Hepatocyte (in vitro differentiated cells): ENCODE data around the gene LYRM4. TPM values are rescaled to one million over a fixed set of nuclear protein-coding genes. Genes with fewer than 3 reads are reported as not detected.

Experiments used
- DNase-seq: peaks from one replicate; pipeline ENCODE4 v3.0.0-alpha.2; 2016; ENCODE audit warnings: low spot score
- H2AFZ ChIP-seq: fragments of 200-600 bp; sonication (generic); 2 replicates; pipeline ENCODE4 v1.6.0; 2016; ENCODE audit warnings: antibody characterized with exemption, mild to moderate bottlenecking
- H3K27ac ChIP-seq: fragments of 200-600 bp; sonication (generic); 2 replicates; pipeline ENCODE4 v1.5.1; 2016; ENCODE audit warnings: mild to moderate bottlenecking
- H3K27me3 ChIP-seq: fragments of 200-600 bp; sonication (generic); 2 replicates; pipeline ENCODE4 v1.6.1; 2016
- H3K36me3 ChIP-seq: fragments of 200-600 bp; sonication (generic); replicated peaks from 2 replicates; pipeline ENCODE4 v1.5.1; 2016; ENCODE audit warnings: low read depth; ENCODE audit not compliant: insufficient read depth
- H3K4me1 ChIP-seq: fragments of 200-600 bp; sonication (generic); 2 replicates; pipeline ENCODE4 v1.5.1; 2016; ENCODE audit warnings: mild to moderate bottlenecking, moderate library complexity; ENCODE audit not compliant: insufficient read depth
- H3K4me2 ChIP-seq: fragments of 200-600 bp; sonication (generic); 2 replicates; pipeline ENCODE4 v1.6.0; 2016
- H3K4me3 ChIP-seq: fragments of 200-600 bp; sonication (generic); 2 replicates; pipeline ENCODE4 v1.5.1; 2016; ENCODE audit warnings: mild to moderate bottlenecking
- H3K79me2 ChIP-seq: fragments of 200-600 bp; sonication (generic); 2 replicates; pipeline ENCODE4 v1.6.0; 2017; ENCODE audit warnings: mild to moderate bottlenecking
- H3K9me2 ChIP-seq: fragments of 200-600 bp; sonication (generic); replicated peaks from 2 replicates; pipeline ENCODE4 v1.6.0; 2017; ENCODE audit warnings: mild to moderate bottlenecking; ENCODE audit not compliant: insufficient read depth
- H3K9me3 ChIP-seq: fragments of 200-600 bp; sonication (generic); 2 replicates; pipeline ENCODE4 v1.5.1; 2016; ENCODE audit warnings: low read depth, mild to moderate bottlenecking
- H4K20me1 ChIP-seq: fragments of 200-600 bp; sonication (generic); 2 replicates; pipeline ENCODE4 v1.6.0; 2016; ENCODE audit warnings: mild to moderate bottlenecking; ENCODE audit not compliant: insufficient read depth, poor library complexity, severe bottlenecking
- CTCF ChIP-seq: fragments of 200-600 bp; sonication (generic); IDR thresholded peaks from 2 replicates; pipeline ENCODE4 v1.5.1; 2016; ENCODE audit warnings: antibody characterized with exemption, mild to moderate bottlenecking; ENCODE audit not compliant: poor library complexity
- EZH2 ChIP-seq: fragments of 200-600 bp; sonication (generic); IDR thresholded peaks from 2 replicates; pipeline ENCODE4 v1.6.1; 2016; ENCODE audit warnings: antibody characterized with exemption, mild to moderate bottlenecking, borderline replicate concordance
- EZH2phosphoT487 ChIP-seq: fragments of 200-600 bp; sonication (generic); IDR thresholded peaks from one replicate; pipeline ENCODE4 v1.6.1; 2018; ENCODE audit warnings: antibody characterized with exemption, mild to moderate bottlenecking, low read depth, moderate library complexity; ENCODE audit not compliant: unreplicated experiment, severe bottlenecking
- WGBS: methylation state at CpG from one replicate; pipeline ENCODE4 v1.1.6; 2016; ENCODE audit warnings: low lambda C conversion rate; ENCODE audit errors: missing lambda C conversion rate; 5-methylcytosine and 5-hydroxymethylcytosine counted together
- polyA plus RNA-seq: library from polyadenylated mRNA; unstranded; fragments of >200 nt; fragmentation: Nextera tagmentation; extraction: Ambion mirVana; gene quantifications from 2 replicates; pipeline ENCODE4 v1.2.1, GENCODE V29; 2016
- total RNA-seq: library from RNA; depleted of rRNA; stranded (reverse); fragments of >200 nt; gene quantifications from 2 replicates; pipeline ENCODE4 v1.2.3, GENCODE V29; 2014

The LYRM4 gene
- total and polyA plus RNA-seq, 2 experiments from 2014 or later: 20.5 to 22.9 TPM

GRCh38 chr6:5113096-5113495 lies 147.7 kb downstream of the LYRM4 start:
- Histone ChIP-seq H3K4me3 (no peak overlapping the region), H3K9me3 (no peaks in the 10 kb centered on the region), H2AFZ (no peak overlapping the region), H3K27me3 (no peaks in the 10 kb centered on the region), H4K20me1 (no peaks in the 10 kb centered on the region), H3K4me1 (no peaks in the 10 kb centered on the region), H3K27ac (no peak overlapping the region), H3K9me2 (no peaks in the 10 kb centered on the region), H3K79me2 (no peaks in the 10 kb centered on the region), H3K36me3 (no peaks in the 10 kb centered on the region), H3K4me2 (no peak overlapping the region)
- DNase-seq: no peak
- no peak for TF ChIP-seq CTCF
- no peak for TF ChIP-seq EZH2
- TF ChIP-seq EZH2phosphoT487: no peak
- WGBS: 95% methylated on average over 13 of the region's 13 CpGs

- no peak overlapping the region for H2AFZ ChIP-seq
- no peaks in the 10 kb centered on the region for H3K79me2 ChIP-seq
- no peak overlapping the region for H3K27ac ChIP-seq
- TF ChIP-seq EZH2 (no peak), CTCF (no peak), EZH2phosphoT487 (no peak)
- no peaks in the 10 kb centered on the region for H3K9me2 ChIP-seq
- WGBS: 83% methylated on average over 17 of the region's 17 CpGs
- no peaks in the 10 kb centered on the region for H3K36me3 ChIP-seq
- H3K9me3 ChIP-seq: no peaks in the 10 kb centered on the region
- no peaks in the 10 kb centered on the region for H3K4me1 ChIP-seq
- no peak for DNase-seq
- H4K20me1 ChIP-seq: no peaks in the 10 kb centered on the region
- H3K27me3 ChIP-seq: no peaks in the 10 kb centered on the region
- H3K4me2 ChIP-seq: no peak overlapping the region
- H3K4me3 ChIP-seq: no peak overlapping the region
Observed at GRCh38 chr6:5112066-5112799, 148.5 kb downstream of the LYRM4 start.

GRCh38 chr6:5111626-5112025 lies 149.1 kb downstream of the LYRM4 start:
- H3K9me3 ChIP-seq: no peaks in the 10 kb centered on the region
- H3K27me3 ChIP-seq: no peaks in the 10 kb centered on the region
- TF ChIP-seq EZH2phosphoT487 (no peak), EZH2 (no peak), CTCF (no peak)
- H3K9me2 ChIP-seq: no peaks in the 10 kb centered on the region
- H3K4me3 ChIP-seq: no peak overlapping the region
- H3K36me3 ChIP-seq: no peaks in the 10 kb centered on the region
- no peak overlapping the region for H2AFZ ChIP-seq
- no peak overlapping the region for H3K4me2 ChIP-seq
- H3K79me2 ChIP-seq: no peaks in the 10 kb centered on the region
- 95% methylated on average over 7 of the region's 7 CpGs for WGBS
- no peak overlapping the region for H3K27ac ChIP-seq
- H4K20me1 ChIP-seq: no peaks in the 10 kb centered on the region
- DNase-seq: no peak
- no peaks in the 10 kb centered on the region for H3K4me1 ChIP-seq
